Right kidney (tissue), 1 donor: ENCODE results near the gene TEX53.
A peak's percentile ranks its signal among the peaks of the same experiment; 100 is the strongest.

ENCODE experiments used
- DNase-seq: peaks from one replicate; pipeline ENCODE4 v3.0.0-alpha.2; 2016

The TEX53 gene

DNA sequence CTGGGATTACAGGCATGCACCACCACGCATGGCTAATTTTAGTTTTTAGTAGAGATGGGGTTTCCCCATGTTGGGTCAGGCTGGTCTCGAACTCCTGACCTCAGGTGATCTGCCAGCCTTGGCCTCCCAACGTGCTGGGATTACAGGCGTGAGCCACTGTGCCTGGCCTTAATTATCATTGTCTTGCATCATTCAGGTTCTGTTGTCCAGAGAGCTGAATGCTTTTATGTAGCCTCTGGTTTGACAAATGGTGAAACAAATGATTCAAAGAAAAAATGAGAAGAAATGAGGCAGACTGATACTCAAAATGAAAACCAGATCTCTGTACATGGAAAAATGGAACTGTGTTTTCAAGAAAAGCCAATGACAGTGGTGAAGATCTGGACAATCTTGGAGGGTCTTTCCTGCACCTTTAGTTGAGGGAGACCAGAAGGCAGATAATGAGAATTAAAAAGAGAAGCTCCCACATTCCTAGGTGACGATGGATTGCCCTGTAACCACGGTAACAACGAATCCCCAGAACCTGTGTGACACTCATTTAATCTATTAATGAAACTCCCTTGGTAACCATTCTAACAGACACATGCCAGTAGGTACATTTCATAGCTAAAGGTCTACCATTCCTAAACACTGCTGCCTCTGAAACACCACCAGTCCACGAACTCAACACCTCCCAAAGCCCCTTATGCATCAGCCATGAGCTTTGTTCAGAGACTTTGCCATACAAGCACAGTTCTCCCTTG, 22.8 kb upstream of the TEX53 start:
- no peak for DNase-seq

DNA sequence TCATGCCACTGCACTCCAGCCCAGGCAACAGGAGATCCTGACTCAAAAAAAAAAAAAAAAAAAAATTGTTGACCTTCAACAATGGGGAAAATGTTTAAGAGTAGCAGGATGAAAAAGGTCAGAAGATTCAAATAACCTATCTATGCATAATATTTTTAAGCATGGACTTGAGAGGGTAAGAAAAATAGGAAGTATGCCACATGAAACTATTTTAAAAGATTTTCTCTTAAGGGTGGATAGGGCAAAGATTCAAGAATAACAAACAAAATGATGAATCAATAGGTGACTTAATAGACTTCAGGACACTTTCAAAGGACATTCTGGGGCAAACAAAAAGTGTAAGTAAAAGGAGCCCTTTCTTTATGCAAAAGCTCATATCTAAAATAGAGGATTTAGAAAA, 21.2 kb upstream of the TEX53 start:
- DNase-seq = no peak

DNA sequence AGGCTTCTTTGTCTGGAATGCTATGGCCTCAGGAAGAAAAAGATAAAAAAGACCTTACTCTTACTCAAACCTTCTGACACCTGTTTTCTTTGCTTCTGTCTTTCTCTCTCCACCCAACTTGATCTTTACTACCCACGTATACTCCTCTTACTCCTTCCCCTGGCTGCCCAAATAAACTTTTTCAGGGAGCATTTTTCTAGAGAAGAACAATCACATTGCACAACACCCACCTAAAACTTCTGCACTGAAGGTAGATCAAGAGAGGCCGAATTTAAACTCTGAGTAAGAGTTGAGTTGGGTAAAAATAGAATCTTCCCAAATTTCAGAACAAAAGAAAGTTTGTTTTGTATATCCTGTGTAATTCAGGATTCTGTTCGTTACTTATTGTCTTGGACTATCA, 20.5 kb upstream of the TEX53 start:
- DNase-seq = no peak

DNA sequence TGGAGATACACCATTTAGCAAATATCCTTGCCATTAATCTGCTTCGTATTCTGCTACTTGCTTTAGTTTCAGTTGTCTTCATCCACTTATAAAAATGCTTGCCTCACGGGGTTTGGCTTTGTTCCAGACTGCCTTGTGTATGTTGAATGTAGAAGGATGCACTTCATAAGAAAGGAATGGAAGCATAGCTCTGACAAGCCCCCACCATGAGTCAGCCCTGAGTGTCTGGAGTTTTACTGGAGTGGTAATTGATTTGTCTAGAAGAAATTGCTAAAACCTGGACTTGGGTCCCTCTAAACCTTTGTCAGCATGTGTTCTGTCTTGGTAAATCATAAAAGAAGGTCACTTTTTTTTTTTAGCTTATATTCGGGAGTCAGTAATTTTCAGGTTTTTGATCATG, 19.8 kb upstream of the TEX53 start:
- DNase-seq = no peak

DNA sequence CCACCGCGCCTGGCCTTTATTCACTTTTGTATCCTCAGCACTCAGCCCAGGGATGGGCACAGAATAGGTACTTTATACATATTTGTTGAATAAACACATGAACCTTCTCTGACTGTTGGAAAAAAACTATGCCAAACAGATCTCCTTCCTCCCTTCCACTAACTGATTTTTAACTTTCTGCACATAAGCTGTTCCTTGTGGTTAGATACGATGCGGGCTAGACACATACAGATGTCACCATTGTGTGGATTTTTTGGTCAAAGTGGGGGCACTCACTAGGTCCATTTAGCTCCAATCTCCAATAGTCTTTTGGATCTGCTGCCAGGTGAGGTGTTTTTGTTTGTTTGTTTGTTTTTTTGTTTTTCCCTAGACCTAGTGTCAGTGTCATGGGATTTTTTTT, 19.3 kb upstream of the TEX53 start:
- no peak for DNase-seq

DNA sequence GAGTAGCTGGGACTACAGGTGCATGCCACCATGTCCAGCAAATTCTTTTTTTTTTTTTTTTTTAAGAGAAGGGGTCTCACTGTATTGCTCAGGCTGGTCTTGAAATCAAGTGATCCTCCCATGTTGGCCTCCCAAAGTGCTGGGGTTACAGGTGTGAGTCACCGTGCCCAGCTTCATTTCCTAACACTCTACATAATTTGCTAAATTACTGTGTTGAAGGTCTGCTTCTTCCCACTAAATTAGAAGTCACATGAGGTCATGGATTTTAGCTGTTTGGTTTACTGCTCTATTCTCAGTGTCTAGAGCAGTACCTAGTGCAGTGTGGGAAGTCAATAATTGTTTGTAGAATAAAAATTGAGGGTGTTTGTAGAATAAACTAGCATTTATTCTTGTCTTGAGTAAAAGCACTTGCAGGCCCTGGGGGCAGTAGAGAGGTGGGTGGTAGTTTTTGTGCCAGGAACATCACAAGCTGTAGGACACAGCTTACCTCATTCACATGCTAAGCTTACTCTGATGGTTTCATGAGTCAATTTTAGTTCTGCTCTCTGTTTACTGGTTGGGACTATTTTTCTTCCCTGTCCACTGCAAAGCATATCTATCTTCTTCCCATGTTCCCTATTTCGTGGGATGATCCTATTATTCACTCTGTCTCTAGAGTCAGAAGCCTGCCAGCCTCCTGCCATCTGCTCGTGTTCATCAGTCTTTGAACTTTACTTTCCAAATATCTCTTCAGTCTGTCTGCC, 17.4 kb upstream of the TEX53 start:
- DNase-seq = no peak

DNA sequence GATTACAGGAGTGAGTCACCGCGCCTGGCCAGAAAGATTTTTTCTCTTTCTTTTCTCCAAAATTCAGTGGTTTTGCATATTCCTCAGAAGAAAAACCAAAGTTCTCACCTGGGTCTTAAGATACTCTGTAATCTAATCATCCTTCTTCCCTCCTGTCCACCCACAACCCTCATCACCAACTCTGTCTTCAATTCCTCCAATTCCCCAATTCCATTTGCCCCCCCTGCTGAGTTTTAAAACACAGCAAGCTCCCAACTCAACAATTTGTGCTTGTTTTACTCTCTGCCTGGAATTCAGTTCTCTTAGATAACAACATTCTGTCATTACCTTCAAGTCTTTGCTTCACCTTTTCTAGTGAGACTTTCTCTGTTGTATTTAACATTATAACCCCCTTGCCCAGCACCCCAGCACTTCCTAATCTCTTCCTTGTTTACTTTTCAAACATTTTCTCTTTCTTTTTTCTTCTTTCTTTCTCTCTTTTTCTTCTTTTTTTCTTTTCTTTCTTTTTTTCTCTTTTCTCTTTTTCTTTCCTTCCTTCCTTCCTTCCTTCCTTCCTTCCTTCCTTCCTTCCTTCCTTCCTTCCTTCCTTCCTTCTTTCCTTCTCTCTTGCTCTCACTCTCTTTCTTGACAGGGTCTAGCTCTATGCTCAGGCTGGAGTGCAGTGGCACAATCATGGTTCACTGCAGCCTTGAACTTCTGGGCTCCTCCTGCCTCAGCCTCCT, 16.6 kb upstream of the TEX53 start:
- no peak for DNase-seq

DNA sequence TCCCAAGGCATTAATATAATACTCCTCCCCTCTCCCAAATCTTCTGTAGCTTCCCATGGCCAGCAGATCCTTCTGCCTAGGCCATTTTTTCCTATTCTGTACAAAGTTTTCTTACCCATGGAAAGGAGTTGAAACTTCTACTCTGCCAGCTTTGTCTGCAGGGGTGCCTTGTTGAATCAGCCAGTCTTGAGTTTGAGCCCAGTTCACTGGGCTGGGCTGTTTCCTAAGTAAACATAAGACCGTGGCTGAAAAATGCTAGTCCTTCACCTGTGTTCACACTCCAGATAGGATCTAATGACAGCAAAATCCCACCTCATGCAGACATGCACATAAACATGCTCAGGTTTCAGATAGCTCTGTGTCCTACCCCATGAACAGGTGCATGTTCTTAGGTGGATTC, 14.0 kb upstream of the TEX53 start:
- DNase-seq = no peak

DNA sequence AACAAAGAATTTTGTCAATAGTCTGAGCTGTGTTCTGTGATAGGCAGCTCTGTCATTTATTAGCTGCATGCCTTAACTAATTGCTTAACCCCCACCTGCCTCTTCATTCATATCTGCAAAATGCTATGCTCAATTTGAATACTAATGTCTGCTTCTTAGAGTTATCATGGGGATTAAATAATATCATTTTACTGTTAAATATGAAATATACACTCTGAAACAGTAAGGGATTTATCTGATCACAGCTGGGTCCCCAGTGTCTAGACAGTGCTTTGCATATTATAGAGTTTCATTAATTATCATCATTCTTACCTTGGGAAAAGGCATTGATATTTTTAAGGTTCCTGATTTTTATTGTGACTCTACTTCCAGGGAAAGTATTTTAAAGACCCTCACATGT, 12.4 kb upstream of the TEX53 start:
- no peak for DNase-seq

DNA sequence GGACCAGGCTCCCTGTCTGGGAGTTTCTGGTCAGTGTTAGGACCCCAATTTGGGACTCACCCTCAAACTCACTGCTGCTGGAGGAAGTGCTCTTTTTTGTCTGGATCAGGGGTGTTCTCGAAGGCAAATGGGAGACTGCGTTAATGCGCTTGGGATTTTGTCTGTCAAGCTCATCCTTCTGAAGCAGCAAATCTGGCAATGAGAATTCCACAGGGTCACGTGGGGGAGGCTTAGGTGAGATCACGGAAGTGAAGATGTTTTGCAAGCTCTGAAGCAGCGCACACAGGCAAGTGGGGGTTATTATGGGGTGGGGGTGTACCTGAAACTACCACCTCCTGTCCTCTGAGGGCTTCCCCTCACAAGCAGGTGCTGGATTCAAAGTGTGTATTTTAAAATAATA, 10.5 kb upstream of the TEX53 start:
- no peak for DNase-seq

DNA sequence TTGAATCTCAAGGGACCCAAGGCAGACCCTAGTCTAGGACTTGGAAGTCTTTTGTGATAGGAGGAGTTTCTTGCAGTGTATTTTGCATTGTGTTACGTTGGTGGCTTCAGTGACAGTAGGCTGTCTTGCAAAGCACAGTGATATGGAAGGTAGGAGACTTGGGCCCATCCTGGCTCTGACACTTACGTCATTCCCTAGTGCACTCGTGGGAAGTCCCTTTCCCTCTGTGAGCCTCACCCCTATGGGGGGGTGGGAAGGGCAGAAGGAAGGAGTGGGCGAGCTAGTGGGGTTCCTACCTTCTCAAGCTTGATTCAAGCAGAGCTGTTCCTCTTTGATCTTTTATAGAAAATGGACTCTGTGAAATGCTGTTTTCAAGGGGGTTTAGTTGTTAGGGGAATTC, 9.2 kb upstream of the TEX53 start:
- DNase-seq = no peak

DNA sequence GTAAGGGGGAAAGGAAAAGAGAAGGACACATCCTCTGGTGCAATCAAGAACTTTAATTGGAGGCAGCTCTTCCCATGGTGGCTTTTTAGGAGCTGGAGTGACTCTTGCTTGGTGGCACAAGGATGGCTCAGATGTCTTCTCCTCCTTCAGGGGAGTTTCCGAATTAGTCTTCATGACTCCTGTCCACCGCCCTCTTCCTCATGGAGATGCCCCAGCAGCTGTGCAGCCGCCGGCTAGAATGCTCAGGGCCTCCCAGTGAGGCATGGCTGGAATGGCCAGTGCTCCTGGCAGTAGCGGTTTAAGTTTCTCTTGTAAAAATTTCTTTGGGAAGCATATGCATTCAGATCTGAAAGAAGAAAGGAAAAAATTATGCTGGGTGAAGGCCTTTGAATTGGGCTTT, 8.8 kb upstream of the TEX53 start:
- no peak for DNase-seq

DNA sequence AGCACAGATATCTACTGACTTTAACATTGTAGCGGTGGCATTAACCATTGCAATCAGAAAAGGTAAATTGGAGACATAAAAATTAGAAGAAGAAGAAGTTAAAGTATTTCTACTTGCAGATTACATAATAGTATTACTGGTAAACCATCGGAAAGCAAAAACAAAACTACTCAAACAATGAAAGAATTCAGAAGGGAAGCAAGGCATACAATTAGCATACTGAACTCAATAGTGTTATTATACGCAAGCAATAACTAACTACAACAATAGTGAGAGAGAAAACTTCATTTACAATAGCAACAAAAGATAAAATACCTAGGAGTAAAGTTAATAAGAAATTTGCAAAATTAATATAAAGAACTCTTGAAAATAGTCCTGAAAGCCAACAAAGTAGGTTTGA, 6.6 kb upstream of the TEX53 start:
- DNase-seq = no peak

DNA sequence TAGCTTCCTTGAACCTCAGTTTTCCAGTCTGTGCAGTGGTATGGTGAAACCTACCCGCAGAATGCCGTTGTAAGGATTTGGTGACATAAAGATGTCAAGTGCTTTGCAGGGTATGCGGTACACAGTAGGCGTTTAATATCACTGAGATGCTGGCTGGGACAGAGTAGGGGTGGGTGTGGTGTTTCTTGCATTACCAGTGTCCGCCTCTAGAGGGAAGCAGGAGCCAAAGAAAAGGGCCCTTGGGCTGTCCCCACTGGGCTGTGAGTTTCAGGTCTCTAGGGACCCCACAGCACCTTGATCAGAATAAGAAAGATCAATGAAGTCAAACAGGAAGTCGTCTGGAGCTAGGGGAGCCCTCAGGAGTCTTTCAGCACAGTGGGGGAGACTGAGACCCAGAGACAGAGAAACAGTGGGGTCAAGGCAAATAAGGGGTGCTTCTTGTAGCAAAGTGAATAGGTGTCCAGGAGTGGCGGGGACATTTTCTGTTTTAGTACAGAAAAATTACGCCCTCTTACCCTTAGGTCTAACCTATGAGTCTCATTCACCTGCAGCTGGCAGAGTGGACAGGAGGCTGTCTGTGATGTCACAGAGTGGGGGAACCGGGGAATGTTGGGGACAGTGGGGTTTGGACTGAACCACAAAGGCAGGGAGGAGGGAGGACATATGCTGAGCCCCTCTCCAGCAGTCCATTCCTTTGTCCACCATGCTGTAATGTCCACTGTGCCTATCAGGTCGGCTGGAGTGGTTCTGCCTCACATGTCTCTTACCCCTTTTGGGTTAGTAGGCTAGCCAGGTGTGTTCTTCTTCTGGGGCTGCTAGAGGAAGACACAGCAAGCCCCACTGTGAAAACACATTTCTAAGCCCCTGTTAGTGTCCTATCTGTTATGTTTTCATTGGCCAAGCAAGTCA, 4.7 kb upstream of the TEX53 start:
- DNase-seq = peak; percentile 27

DNA sequence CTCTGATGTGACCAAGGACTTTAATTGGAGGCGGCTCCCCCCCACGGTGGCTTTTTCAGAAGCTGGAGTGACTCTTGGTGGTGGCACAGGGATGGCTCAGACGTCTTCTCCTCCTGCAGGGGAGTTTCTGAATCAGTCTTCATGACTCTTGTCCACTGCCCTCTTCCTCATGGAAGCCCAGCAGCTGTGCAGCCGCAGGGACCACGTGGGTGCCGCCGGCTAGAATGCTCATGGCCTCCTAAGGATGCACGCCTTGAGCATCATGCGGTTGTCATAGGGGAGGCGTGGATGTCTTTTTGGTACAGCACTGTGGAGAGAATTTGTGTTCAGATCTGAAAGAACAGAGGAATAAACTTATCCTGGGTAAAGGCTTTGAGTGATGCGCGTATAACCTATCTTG, 1.3 kb downstream of the TEX53 start:
- no peak for DNase-seq

DNA sequence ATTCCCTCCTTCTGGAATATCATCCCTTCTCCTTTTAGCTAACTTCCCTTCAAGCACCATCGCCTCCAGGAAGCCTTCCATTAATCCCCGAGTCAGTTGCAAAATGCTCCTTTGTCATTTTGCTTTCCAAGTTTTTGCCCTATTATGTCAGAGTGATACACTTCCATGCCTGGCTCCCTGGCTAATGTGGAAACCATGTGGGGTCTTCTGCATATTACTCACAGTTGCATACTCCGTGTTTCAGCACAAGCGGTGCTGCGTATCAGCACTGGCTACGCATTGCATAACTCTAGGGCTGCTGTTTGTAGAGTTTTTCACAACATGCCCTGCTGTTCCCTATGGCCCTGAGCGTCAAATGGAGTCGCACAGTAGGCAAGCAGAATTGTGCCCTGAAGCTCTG, 1.9 kb downstream of the TEX53 start:
- DNase-seq = no peak

DNA sequence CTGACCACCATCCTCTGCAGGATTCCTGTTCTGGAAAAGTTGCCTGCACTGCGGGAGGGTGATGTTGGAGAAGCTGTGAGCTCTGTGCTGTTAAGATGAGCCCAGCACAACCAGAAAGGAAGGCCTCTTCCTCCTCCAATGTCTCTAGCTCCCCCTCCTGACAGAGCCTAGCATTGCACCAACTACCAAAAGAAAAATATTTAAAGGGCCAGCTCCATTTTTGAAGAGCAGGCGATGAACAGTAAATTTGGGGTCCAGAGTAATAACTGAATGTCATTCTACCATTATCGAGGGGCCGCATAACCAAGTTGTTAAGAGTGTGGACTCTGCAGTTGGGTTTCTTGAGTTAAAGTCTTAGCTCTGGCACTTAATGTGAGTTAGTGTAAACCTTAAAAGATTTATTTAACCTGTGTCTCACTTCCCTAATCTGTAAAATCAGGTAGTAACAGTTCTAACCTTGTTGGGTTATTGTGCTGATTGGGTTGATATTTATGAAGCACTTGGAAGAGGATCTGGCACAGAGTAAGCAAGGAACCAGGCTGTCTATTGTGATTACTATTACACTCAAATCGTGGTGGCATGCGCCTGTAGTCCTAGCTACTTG, 3.9 kb downstream of the TEX53 start:
- DNase-seq = peak; percentile 65

DNA sequence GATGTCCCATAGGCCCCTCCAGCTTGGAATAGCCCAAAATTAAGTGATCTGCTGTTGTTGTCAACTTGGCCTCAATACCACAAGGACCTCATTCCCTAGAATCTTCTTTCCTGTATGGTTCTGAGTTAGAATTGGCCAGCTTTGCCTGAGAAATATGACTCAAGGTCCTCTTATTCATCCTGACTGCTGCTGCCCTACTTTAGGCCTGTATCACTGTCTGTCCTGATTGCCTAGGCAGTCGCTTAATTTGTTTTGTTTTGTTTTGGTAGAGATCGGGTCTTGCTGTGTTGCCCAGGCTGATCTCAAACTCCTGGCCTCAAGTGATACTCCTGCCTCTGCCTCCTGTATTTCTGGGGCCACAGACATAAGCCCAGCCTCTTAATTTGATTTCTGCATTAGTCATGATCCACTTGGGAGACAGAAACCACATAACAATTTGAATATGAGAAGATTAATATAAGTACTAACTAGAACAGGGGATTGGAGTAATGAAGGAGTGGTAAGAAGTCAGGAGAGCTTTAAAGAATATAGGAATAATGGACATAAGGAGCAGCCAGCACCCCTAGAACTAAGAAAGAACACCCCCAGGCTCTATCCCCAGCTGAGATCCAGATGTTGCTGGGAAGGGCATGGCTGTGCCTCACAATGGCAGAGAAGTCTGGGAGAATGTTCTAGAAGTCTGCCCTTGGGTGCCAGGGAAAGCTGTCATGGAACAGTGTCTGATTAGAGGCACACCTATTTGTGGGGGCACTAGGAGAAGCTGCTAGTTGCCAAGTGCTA, 4.6 kb downstream of the TEX53 start:
- DNase-seq = no peak

DNA sequence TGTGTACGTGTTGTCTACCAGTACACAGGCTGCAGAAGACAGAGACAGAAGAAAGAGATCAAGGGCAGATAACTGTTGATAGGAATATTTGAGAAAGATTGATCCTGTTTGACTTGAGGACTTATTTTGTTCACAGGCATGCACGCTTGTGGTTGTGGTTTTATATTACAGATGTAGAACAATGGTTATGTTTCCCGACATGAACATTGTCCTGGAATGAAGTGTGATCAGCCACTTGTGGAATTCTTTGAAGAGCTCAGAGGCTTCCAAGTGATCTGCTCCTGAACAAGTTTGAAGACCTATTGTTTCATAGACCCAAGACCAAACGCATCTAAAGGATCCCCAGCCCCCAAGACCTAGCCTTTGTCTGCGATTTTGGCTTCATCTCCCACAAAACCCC, 13.7 kb downstream of the TEX53 start:
- DNase-seq = no peak

DNA sequence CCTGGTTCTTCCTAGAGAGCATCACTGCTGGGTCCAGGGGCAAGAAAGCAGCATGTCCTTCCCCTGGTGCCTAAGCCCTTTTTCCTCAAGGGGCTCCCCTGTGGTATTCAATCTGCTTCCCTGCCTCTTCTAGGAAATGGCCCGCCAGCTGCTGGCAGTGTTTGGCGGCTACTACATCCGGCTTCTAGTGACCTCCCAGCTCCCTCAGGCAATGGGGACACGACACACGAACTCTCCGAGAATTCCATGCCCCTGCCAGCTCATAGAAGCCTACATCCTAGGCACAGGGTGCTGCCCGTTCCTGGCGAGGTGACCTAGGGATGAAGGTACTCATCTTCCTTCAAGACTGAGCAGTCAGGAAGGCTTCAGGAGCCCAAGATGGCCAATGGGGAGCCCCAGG, 14.6 kb downstream of the TEX53 start:
- no peak for DNase-seq

DNA sequence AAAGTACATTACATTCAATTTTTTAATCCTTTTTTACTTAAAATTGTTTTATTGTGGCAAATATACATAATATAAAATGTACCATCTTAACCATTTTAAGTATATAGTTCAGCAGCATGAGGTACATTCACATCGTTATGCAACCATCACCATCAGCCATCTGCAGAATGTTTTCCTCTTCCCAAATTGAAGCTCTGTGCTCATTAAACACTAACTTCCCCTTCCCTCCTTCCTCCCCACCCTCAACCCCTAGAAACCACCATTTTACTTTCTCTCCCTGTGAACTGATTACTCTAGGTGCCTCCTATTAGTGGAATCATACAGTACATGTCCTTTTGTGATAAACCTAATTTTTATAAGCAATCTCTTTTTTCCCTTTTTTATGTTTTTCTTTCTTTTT, 15.6 kb downstream of the TEX53 start:
- DNase-seq = no peak
